GM23338 (cell line): ENCODE results near the gene PCBP3. TPM values are rescaled to one million over a fixed set of nuclear protein-coding genes. Genes with fewer than 3 reads are reported as not detected.
A peak's percentile ranks its signal among the peaks of the same experiment; 100 is the strongest.

Source experiments
- ATAC-seq: fragments of 200-7000 bp; cut with Tn5 transposase; 3 replicates; pipeline ENCODE4 v1.9.1; 2020
- DNase-seq: peaks from one replicate; pipeline ENCODE4 v3.0.0-alpha.2; 2015; ENCODE audit warnings: low spot score
- H2AFZ ChIP-seq: fragments of 200-600 bp; sonication (generic); 2 replicates; pipeline ENCODE4 v1.8.0; 2016; ENCODE audit warnings: antibody characterized with exemption, mild to moderate bottlenecking, moderate library complexity
- H3F3A ChIP-seq: fragments of 200-600 bp; sonication (generic); replicated peaks from 2 replicates; pipeline ENCODE4 v1.8.0; 2017; ENCODE audit warnings: antibody characterized with exemption, mixed run types, low read depth
- H3K27ac ChIP-seq: fragments of 200-600 bp; sonication (generic); 2 replicates; pipeline ENCODE4 v1.6.1; 2016; ENCODE audit warnings: low read depth
- H3K27me3 ChIP-seq: fragments of 200-600 bp; sonication (generic); 2 replicates; pipeline ENCODE4 v1.8.0; 2016; ENCODE audit warnings: mild to moderate bottlenecking, mixed run types, moderate library complexity; ENCODE audit not compliant: insufficient read depth
- H3K36me3 ChIP-seq: fragments of 200-600 bp; sonication (generic); 2 replicates; pipeline ENCODE4 v1.8.0; 2016; ENCODE audit warnings: mild to moderate bottlenecking; ENCODE audit not compliant: insufficient read depth
- H3K4me1 ChIP-seq: fragments of 200-600 bp; sonication (generic); 2 replicates; pipeline ENCODE4 v1.8.0; 2016; ENCODE audit warnings: mild to moderate bottlenecking, moderate library complexity; ENCODE audit not compliant: insufficient read depth
- H3K4me2 ChIP-seq: fragments of 200-600 bp; sonication (generic); 2 replicates; pipeline ENCODE4 v1.7.1; 2017; ENCODE audit warnings: mixed run types
- H3K4me3 ChIP-seq: fragments of 200-600 bp; sonication (generic); 2 replicates; pipeline ENCODE4 v1.6.1; 2016; ENCODE audit warnings: mixed run types
- H3K79me2 ChIP-seq: fragments of 200-600 bp; sonication (generic); replicated peaks from 2 replicates; pipeline ENCODE4 v1.8.0; 2017; ENCODE audit warnings: mild to moderate bottlenecking; ENCODE audit not compliant: insufficient read depth
- H3K9me2 ChIP-seq: fragments of 200-600 bp; sonication (generic); 2 replicates; pipeline ENCODE4 v1.8.0; 2017; ENCODE audit not compliant: insufficient read depth
- H4K20me1 ChIP-seq: fragments of 200-600 bp; sonication (generic); replicated peaks from 2 replicates; pipeline ENCODE4 v1.8.0; 2017; ENCODE audit warnings: mild to moderate bottlenecking; ENCODE audit not compliant: insufficient read depth
- H3K27ac Mint-ChIP-seq: 2 replicates; pipeline ENCODE4 v1.8.0; 2020; ENCODE audit warnings: inconsistent platforms, mild to moderate bottlenecking, moderate library complexity, mixed read lengths
- H3K27me3 Mint-ChIP-seq: 3 replicates; pipeline ENCODE4 v1.8.0; 2022; ENCODE audit warnings: low read depth, mild to moderate bottlenecking, moderate library complexity, mixed read lengths, inconsistent platforms; ENCODE audit not compliant: insufficient read depth, poor library complexity
- H3K36me3 Mint-ChIP-seq: 3 replicates; pipeline ENCODE4 v1.8.0; 2021; ENCODE audit warnings: low read depth, mild to moderate bottlenecking, inconsistent platforms, moderate library complexity, mixed read lengths
- H3K4me1 Mint-ChIP-seq: 3 replicates; pipeline ENCODE4 v1.8.0; 2020; ENCODE audit warnings: mild to moderate bottlenecking, inconsistent platforms, mixed read lengths
- H3K4me3 Mint-ChIP-seq: 3 replicates; pipeline ENCODE4 v1.8.0; 2021; ENCODE audit warnings: moderate library complexity, mild to moderate bottlenecking, inconsistent platforms, mixed read lengths
- H3K9me3 Mint-ChIP-seq: 3 replicates; pipeline ENCODE4 v1.8.0; 2020; ENCODE audit warnings: moderate library complexity, mild to moderate bottlenecking, inconsistent platforms, mixed read lengths
- CREB1 ChIP-seq: fragments of 250-450 bp; sonication (Bioruptor Pico); IDR thresholded peaks from 2 replicates; pipeline ENCODE4 v1.5.0; 2020; ENCODE audit warnings: low read depth, mild to moderate bottlenecking, moderate library complexity
- EZH2 ChIP-seq: fragments of 200-600 bp; sonication (generic); IDR thresholded peaks from one replicate; pipeline ENCODE4 v1.8.0; 2017; ENCODE audit warnings: antibody characterized with exemption, mild to moderate bottlenecking, low read depth; ENCODE audit not compliant: unreplicated experiment
- NANOG ChIP-seq: IDR thresholded peaks from 2 replicates; pipeline ENCODE4 v1.6.1; 2016; ENCODE audit warnings: antibody characterized with exemption, borderline replicate concordance
- POLR2AphosphoS5 ChIP-seq: IDR thresholded peaks from 2 replicates; pipeline ENCODE4 v1.6.1; 2016; ENCODE audit warnings: antibody characterized with exemption, low read depth
- STAT1 ChIP-seq: IDR thresholded peaks from one replicate; pipeline ENCODE4 v1.6.1; 2016; ENCODE audit warnings: antibody characterized with exemption; ENCODE audit not compliant: unreplicated experiment
- long read RNA-seq: library from polyadenylated mRNA; unstranded; transcript quantifications from one replicate; pipeline ENCODE4 v2.0.0, GENCODE V29; 2020; ENCODE audit not compliant: unreplicated experiment
- polyA plus RNA-seq: library from polyadenylated mRNA; unstranded; fragments of >200 nt; fragmentation: Nextera tagmentation; extraction: Ambion mirVana; gene quantifications from 2 replicates; pipeline ENCODE4 v1.2.1, GENCODE V29; 2016
- total RNA-seq: library from RNA; depleted of rRNA; stranded (reverse); fragments of >200 nt; shearing (Covaris generic); gene quantifications from 2 replicates; pipeline ENCODE4 v1.2.3, GENCODE V29; 2014; rRNA removed
- TF ChIP-seq, protein P1 (sequence below): fragments of 250-450 bp; sonication (Bioruptor Pico); IDR thresholded peaks from 2 replicates; pipeline ENCODE4 v1.5.0; 2020; ENCODE audit warnings: mild to moderate bottlenecking, moderate library complexity
- TF ChIP-seq, protein P2 (sequence below), 2 experiments: fragments of 200-600 bp in 1 of 2; sonication (generic) in 1 of 2; conservative IDR thresholded peaks; 2 replicates each; pipeline versions ENCODE4 v1.5.1 to v1.6.1; 2016 to 2017; ENCODE audit warnings: antibody characterized with exemption in 2 of 2, low read depth in 2 of 2, mild to moderate bottlenecking in 2 of 2, moderate library complexity in 1 of 2

Gene PCBP3
- total RNA-seq (7.8 and 9.1 TPM in 2 replicates), polyA plus RNA-seq (6.5 and 7.1 TPM in 2 replicates)
- long read RNA-seq, partial matches to known transcripts = 0 of 2 reads
- long read RNA-seq, other reads (novel, unspliced or antisense) = 2 of 2 reads

DNA sequence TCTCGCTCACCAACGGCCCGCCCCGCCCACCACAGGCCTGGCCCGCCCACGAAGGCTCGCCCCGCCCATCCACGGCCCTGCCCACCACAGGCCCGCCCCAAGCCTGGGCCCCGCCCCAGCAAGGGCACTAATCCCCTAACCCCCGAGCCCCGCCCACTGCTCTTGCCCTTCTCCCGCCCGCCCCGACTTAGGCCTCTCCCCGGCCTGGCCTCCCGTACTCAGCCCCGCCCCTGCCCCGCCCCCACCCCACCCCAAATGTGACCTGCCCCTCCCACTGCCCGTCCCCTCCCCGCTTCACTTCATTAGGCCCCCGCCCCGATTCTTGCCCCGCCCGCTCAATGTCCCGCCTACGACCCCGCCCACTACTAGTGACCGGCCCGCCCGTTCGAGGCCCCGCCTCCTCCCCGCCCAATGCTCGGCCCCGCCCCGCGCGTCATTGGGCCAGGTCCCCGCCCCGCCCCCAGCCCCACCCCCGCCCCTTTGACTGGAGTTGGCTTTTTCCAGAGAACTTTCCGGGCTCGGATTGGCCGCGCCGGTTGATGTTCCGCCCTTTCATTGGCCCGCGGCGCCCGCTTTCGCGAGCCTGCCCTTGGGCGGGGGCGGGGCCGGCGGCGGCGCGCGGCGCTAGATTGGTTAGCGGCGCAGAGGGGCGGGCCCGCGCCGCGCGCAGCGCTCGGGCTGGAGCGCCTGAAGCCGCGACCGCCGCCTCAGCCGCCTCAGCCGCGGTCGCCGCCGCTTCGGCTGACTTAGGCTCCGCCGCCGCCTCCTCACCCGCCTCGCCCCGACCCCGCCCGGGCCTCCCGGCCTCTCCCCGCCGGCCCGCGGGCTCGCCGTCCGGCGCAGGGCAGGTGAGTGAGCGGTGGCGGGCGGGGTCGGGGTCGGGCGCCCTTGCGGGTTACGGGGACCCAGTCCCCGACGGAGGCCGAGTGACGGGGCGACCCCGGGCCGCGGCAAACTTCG, at the start of gene PCBP3:
PCBP3 (plus strand) TSS at position 705 of the 960 bp plus-strand sequence. CDS start 206,361 bp downstream, outside the sequence.
- ATAC-seq = peak; percentile 68
- 0 out of 2 replicates have a peak, but pooled peaks cover 7% of the 10 kb centered on the region for H3F3A ChIP-seq
- no peak within 1 kb of the TSS for H3K27ac ChIP-seq

DNA sequence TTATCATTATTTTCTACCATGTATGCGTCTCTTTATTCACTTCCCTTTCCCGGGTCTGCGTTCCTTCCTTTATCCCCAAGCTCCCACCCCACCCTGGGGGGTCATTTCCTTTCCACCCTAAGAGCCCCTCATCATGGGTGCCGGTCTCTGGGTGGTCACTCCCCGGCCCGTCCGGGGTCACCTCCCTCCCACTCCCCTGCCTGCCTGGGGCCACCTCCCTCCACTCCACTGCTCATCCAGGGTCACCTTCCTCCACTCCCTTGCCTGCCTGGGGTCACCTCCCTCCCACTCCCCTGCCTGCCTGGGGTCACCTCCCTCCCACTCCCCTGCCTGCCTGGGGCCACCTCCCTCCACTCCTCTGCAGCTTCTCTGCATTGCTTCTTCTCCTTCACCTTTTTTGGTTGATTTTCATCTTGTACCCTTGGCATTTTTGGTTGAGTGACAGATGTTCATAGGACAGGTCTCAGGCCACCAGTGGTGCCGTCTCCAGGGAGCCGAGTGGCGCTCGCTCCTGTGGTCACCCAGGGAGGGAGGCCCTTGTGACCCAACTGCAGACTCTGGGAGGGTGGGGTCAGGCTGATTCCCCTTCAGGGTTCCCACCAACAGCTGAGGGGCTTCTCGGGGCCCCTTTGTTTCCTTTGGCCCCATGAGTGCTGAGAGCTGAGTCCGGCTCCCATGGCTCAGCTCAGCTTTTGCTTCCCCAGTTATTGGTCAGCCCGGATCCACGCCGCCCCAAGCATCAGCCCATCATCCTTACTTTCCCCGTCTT, 48.6 kb upstream of the PCBP3 start:
- Mint-ChIP-seq H3K4me3 (no peak overlapping the region), H3K9me3 (peaks cover 3% of the 10 kb centered on the region), H3K36me3 (peaks cover 3% of the 10 kb centered on the region; the same call in 2 of the 3 replicates), H3K27ac (no peak overlapping the region), H3K4me1 (no peaks in the 10 kb centered on the region), H3K27me3 (peaks cover under 1% of the 10 kb centered on the region)
- Histone ChIP-seq H4K20me1 (no peaks in the 10 kb centered on the region; the same call in 1 of the 2 replicates), H3K36me3 (no peaks in the 10 kb centered on the region), H3K27ac (no peak overlapping the region), H3K4me2 (no peak overlapping the region), H3K79me2 (no peaks in the 10 kb centered on the region), H2AFZ (no peak overlapping the region), H3F3A (0 out of 2 replicates have a peak, but pooled peaks cover 4% of the 10 kb centered on the region), H3K4me1 (no peaks in the 10 kb centered on the region), H3K27me3 (peaks cover 2% of the 10 kb centered on the region; the same call in 1 of the 2 replicates), H3K9me2 (peaks cover 5% of the 10 kb centered on the region; the same call in 1 of the 2 replicates), H3K4me3 (no peak overlapping the region)
- DNase-seq (no peak), ATAC-seq (no peak)
- TF ChIP-seq POLR2AphosphoS5 (no peak), EZH2 (no peak), NANOG (no peak), CREB1 (CRISPR knock-in tag) (no peak)
- TF ChIP-seq, protein P1, sequence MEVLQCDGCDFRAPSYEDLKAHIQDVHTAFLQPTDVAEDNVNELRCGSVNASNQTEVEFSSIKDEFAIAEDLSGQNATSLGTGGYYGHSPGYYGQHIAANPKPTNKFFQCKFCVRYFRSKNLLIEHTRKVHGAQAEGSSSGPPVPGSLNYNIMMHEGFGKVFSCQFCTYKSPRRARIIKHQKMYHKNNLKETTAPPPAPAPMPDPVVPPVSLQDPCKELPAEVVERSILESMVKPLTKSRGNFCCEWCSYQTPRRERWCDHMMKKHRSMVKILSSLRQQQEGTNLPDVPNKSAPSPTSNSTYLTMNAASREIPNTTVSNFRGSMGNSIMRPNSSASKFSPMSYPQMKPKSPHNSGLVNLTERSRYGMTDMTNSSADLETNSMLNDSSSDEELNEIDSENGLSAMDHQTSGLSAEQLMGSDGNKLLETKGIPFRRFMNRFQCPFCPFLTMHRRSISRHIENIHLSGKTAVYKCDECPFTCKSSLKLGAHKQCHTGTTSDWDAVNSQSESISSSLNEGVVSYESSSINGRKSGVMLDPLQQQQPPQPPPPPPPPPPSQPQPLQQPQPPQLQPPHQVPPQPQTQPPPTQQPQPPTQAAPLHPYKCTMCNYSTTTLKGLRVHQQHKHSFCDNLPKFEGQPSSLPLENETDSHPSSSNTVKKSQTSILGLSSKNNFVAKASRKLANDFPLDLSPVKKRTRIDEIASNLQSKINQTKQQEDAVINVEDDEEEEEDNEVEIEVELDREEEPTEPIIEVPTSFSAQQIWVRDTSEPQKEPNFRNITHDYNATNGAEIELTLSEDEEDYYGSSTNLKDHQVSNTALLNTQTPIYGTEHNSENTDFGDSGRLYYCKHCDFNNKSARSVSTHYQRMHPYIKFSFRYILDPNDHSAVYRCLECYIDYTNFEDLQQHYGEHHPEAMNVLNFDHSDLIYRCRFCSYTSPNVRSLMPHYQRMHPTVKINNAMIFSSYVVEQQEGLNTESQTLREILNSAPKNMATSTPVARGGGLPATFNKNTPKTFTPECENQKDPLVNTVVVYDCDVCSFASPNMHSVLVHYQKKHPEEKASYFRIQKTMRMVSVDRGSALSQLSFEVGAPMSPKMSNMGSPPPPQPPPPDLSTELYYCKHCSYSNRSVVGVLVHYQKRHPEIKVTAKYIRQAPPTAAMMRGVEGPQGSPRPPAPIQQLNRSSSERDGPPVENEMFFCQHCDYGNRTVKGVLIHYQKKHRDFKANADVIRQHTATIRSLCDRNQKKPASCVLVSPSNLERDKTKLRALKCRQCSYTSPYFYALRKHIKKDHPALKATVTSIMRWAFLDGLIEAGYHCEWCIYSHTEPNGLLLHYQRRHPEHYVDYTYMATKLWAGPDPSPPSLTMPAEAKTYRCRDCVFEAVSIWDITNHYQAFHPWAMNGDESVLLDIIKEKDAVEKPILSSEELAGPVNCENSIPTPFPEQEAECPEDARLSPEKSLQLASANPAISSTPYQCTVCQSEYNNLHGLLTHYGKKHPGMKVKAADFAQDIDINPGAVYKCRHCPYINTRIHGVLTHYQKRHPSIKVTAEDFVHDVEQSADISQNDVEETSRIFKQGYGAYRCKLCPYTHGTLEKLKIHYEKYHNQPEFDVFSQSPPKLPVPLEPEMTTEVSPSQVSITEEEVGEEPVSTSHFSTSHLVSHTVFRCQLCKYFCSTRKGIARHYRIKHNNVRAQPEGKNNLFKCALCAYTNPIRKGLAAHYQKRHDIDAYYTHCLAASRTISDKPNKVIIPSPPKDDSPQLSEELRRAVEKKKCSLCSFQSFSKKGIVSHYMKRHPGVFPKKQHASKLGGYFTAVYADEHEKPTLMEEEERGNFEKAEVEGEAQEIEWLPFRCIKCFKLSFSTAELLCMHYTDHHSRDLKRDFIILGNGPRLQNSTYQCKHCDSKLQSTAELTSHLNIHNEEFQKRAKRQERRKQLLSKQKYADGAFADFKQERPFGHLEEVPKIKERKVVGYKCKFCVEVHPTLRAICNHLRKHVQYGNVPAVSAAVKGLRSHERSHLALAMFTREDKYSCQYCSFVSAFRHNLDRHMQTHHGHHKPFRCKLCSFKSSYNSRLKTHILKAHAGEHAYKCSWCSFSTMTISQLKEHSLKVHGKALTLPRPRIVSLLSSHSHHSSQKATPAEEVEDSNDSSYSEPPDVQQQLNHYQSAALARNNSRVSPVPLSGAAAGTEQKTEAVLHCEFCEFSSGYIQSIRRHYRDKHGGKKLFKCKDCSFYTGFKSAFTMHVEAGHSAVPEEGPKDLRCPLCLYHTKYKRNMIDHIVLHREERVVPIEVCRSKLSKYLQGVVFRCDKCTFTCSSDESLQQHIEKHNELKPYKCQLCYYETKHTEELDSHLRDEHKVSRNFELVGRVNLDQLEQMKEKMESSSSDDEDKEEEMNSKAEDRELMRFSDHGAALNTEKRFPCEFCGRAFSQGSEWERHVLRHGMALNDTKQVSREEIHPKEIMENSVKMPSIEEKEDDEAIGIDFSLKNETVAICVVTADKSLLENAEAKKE = no peak

More for the DNA sequence above, at the start of gene PCBP3:
- peak; percentile 99 for DNase-seq
- H3K79me2 ChIP-seq = peaks cover 5% of the 10 kb centered on the region; the same call in 1 of the 2 replicates
- 0 out of 2 replicates have a peak, but pooled peaks cover 3% of the 10 kb centered on the region for H3K9me2 ChIP-seq
- H3K27me3 ChIP-seq = peaks cover 31% of the 10 kb centered on the region
- Mint-ChIP-seq H3K4me3 (peak within 1 kb of the TSS; percentile 85), H3K36me3 (no peaks in the 10 kb centered on the region), H3K27me3 (peaks cover 25% of the 10 kb centered on the region), H3K4me1 (peaks cover 27% of the 10 kb centered on the region), H3K9me3 (no peaks in the 10 kb centered on the region; the same call in 1 of the 3 replicates), H3K27ac (no peak within 1 kb of the TSS)
- H4K20me1 ChIP-seq = peaks cover 24% of the 10 kb centered on the region; the same call in 1 of the 2 replicates
- TF ChIP-seq STAT1 (peak; percentile 40), EZH2 (no peak), POLR2AphosphoS5 (peak; percentile 53; the same call in 1 of the 2 replicates)
- TF ChIP-seq, protein P2, sequence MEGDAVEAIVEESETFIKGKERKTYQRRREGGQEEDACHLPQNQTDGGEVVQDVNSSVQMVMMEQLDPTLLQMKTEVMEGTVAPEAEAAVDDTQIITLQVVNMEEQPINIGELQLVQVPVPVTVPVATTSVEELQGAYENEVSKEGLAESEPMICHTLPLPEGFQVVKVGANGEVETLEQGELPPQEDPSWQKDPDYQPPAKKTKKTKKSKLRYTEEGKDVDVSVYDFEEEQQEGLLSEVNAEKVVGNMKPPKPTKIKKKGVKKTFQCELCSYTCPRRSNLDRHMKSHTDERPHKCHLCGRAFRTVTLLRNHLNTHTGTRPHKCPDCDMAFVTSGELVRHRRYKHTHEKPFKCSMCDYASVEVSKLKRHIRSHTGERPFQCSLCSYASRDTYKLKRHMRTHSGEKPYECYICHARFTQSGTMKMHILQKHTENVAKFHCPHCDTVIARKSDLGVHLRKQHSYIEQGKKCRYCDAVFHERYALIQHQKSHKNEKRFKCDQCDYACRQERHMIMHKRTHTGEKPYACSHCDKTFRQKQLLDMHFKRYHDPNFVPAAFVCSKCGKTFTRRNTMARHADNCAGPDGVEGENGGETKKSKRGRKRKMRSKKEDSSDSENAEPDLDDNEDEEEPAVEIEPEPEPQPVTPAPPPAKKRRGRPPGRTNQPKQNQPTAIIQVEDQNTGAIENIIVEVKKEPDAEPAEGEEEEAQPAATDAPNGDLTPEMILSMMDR (conservative IDR thresholded peaks at IDR 0.05; ENCODE audit: low read depth in 2 of 2) = no peak
- H2AFZ ChIP-seq = 0 out of 2 replicates have a peak within 1 kb of the TSS, but pooled peaks have one; percentile 72
- H3K36me3 ChIP-seq = no peaks in the 10 kb centered on the region
- H3K4me3 ChIP-seq = peak within 1 kb of the TSS; percentile 67
- H3K4me1 ChIP-seq = peaks cover 12% of the 10 kb centered on the region
- H3K4me2 ChIP-seq = peak within 1 kb of the TSS; percentile 85
